Fibroblast of lung (primary cell): Measurements from ENCODE around the gene BUD31. TPM values are rescaled to one million over a fixed set of nuclear protein-coding genes. Genes with fewer than 3 reads are reported as not detected.

Experiments used
- DNase-seq, 2 donors: peaks; one replicate each; pipeline versions ENCODE4 v3.0.0 to v3.0.0-alpha.2; 2010; ENCODE audit warnings: low read depth in 2 of 2
- H2AFZ ChIP-seq: 2 replicates; pipeline ENCODE4 v1.5.1; 2012; ENCODE audit warnings: low read length, control low read depth, inconsistent platforms
- H3K27ac ChIP-seq: 2 replicates; pipeline ENCODE4 v1.5.1; 2011; ENCODE audit warnings: low read length, control low read depth; ENCODE audit not compliant: insufficient read depth
- H3K27me3 ChIP-seq: 2 replicates; pipeline ENCODE4 v1.5.1; 2011; ENCODE audit warnings: mild to moderate bottlenecking, low read length; ENCODE audit not compliant: control insufficient read depth, insufficient read depth
- H3K36me3 ChIP-seq: 2 replicates; pipeline ENCODE4 v1.5.1; 2011; ENCODE audit warnings: low read length; ENCODE audit not compliant: control insufficient read depth, insufficient read depth
- H3K4me1 ChIP-seq: 2 replicates; pipeline ENCODE4 v1.5.1; 2011; ENCODE audit warnings: low read length; ENCODE audit not compliant: control insufficient read depth, insufficient read depth; ENCODE audit errors: extremely low read depth
- H3K4me2 ChIP-seq: 2 replicates; pipeline ENCODE4 v1.5.1; 2011; ENCODE audit warnings: low read length, control low read depth; ENCODE audit not compliant: insufficient read depth; ENCODE audit errors: extremely low read depth
- H3K4me3 ChIP-seq, 4 experiments: fragments of 200-600 bp in 1 of 4; sonication (generic) in 1 of 4; replicated peaks in 1 of 4; 2 replicates each; pipeline ENCODE4 v1.5.1; 2011 to 2016; ENCODE audit warnings: low read length in 4 of 4, low read depth in 3 of 4, mild to moderate bottlenecking in 3 of 4, control low read depth in 2 of 4, inconsistent platforms in 1 of 4, mixed read lengths in 1 of 4; ENCODE audit not compliant: insufficient read depth in 1 of 4; ENCODE audit errors: control extremely low read depth in 1 of 4
- H3K79me2 ChIP-seq: 2 replicates; pipeline ENCODE4 v1.5.1; 2012; ENCODE audit warnings: mild to moderate bottlenecking, low read length, inconsistent platforms; ENCODE audit not compliant: control insufficient read depth, insufficient read depth
- H3K9ac ChIP-seq: 2 replicates; pipeline ENCODE4 v1.5.1; 2011; ENCODE audit warnings: mild to moderate bottlenecking, low read length, control low read depth; ENCODE audit not compliant: insufficient read depth
- H3K9me3 ChIP-seq: 2 replicates; pipeline ENCODE4 v1.5.1; 2012; ENCODE audit warnings: low read depth, low read length; ENCODE audit not compliant: control insufficient read depth, insufficient read depth
- H4K20me1 ChIP-seq: 2 replicates; pipeline ENCODE4 v1.5.1; 2011; ENCODE audit warnings: low read length; ENCODE audit not compliant: control insufficient read depth, insufficient read depth; ENCODE audit errors: extremely low read depth
- EZH2 ChIP-seq: IDR thresholded peaks from 2 replicates; pipeline ENCODE4 v1.5.1; 2012; ENCODE audit warnings: low read length, control low read depth, mild to moderate bottlenecking; ENCODE audit errors: missing control alignments
- polyA minus RNA-seq: library from RNA; depleted of rRNA, polyadenylated mRNA; stranded (reverse); fragments of >200 nt; gene quantifications from 2 replicates; pipeline ENCODE4 v1.2.3, GENCODE V29; 2011; ENCODE audit warnings: low replicate concordance
- polyA plus RNA-seq, 2 donors: library from polyadenylated mRNA; depleted of rRNA in 1 of 2; stranded (reverse) in 1 of 2; unstranded in 1 of 2; fragments of >200 nt; gene quantifications; 2 replicates each; pipeline ENCODE4 v1.2.1, GENCODE V29; 2011 to 2012; ENCODE audit warnings: missing spikeins in 1 of 2
- total RNA-seq: library from RNA; depleted of rRNA; stranded (reverse); fragments of >200 nt; gene quantifications from 2 replicates; pipeline ENCODE4 v1.2.1, GENCODE V29; 2014
- TF ChIP-seq, protein P1 (sequence below), 2 donors: IDR thresholded peaks in 1 of 2; conservative IDR thresholded peaks in 1 of 2; 1 replicate in 1 of 2; 2 replicates in 1 of 2; pipeline ENCODE4 v1.5.1; 2011 to 2012; ENCODE audit warnings: low read length in 2 of 2, control low read depth in 1 of 2, inconsistent platforms in 1 of 2, low read depth in 1 of 2, mild to moderate bottlenecking in 1 of 2

The BUD31 gene
- total RNA-seq (114 and 129 TPM in 2 replicates), polyA plus RNA-seq (83.4 and 94.8 TPM in 2 replicates), polyA minus RNA-seq (11.8 and 19.9 TPM in 2 replicates)
- polyA plus RNA-seq (2012): 109 and 110 TPM in 2 replicates

DNA sequence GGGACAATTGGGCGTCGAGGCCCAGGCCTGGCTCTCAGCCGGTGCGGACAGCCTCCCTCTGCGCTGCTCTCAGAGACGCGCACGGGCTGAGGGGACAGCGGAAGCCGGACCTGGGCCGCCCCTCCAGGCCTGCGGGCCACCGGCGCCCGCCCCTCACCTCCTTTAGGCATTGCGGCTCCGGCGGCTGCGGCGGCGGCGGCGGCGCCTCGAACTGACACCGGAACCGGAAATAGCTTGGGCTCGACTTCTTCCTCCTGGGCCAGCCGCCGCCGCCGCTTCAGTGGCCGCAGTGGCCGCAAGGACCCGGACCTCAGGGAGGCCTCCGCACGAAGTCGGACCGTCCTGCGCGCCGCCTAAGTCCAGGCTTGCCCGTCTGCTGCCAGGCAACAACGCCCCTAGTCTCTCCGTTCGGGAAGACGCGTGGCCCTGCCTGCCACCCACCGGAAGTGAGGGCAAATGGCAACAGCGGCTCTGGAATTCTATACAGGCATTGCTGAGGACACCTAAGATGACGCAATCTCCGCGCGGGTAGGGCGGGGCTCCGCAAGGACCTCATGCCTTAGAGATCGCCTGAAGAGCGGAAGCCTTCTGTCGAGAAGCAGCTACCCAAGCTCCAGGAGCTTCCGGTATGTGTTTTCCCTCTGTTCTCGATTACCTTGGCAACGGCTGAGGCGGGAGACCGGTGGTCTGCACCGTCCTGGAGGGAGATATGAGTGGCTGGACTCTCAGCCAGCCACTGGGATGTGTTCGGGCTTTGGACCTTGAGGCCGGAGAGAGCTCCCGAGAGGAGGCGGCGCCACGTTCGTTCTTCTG is at the start of gene BUD31, which contains the start of gene PDAP1:
Gene BUD31 (plus strand): TSS at position 591 of the 813 bp plus-strand sequence. CDS start 2,124 bp downstream, outside the sequence.
Gene PDAP1 (minus strand): TSS at position 219 of the 813 bp plus-strand sequence. CDS start 49 bp downstream, at position 170.
- no peaks in the 10 kb centered on the region for H3K9me3 ChIP-seq
- peaks cover 73% of the 10 kb centered on the region for H3K79me2 ChIP-seq
- peak within 1 kb of the TSS; percentile 65 to 99 (median 86) for H3K4me3 ChIP-seq
- H3K36me3 ChIP-seq: peaks cover 8% of the 10 kb centered on the region
- H3K27ac ChIP-seq: peak within 1 kb of the TSS; percentile 99
- H4K20me1 ChIP-seq: no peaks in the 10 kb centered on the region
- TF ChIP-seq, protein P1, sequence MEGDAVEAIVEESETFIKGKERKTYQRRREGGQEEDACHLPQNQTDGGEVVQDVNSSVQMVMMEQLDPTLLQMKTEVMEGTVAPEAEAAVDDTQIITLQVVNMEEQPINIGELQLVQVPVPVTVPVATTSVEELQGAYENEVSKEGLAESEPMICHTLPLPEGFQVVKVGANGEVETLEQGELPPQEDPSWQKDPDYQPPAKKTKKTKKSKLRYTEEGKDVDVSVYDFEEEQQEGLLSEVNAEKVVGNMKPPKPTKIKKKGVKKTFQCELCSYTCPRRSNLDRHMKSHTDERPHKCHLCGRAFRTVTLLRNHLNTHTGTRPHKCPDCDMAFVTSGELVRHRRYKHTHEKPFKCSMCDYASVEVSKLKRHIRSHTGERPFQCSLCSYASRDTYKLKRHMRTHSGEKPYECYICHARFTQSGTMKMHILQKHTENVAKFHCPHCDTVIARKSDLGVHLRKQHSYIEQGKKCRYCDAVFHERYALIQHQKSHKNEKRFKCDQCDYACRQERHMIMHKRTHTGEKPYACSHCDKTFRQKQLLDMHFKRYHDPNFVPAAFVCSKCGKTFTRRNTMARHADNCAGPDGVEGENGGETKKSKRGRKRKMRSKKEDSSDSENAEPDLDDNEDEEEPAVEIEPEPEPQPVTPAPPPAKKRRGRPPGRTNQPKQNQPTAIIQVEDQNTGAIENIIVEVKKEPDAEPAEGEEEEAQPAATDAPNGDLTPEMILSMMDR (conservative IDR thresholded peaks at IDR 0.05 in 1 of 2, IDR thresholded peaks at IDR 0.05 in 1 of 2; ENCODE audit: low read depth in 1 of 2, low read length in 2 of 2): no peak
- no peak for TF ChIP-seq EZH2
- H3K4me2 ChIP-seq: peak within 1 kb of the TSS; percentile 100
- DNase-seq: peak; percentile 94 to 96
- peaks cover 16% of the 10 kb centered on the region for H3K4me1 ChIP-seq
- peak within 1 kb of the TSS; percentile 99 for H3K9ac ChIP-seq
- H3K27me3 ChIP-seq: no peaks in the 10 kb centered on the region
- H2AFZ ChIP-seq: peak within 1 kb of the TSS; percentile 93

DNA sequence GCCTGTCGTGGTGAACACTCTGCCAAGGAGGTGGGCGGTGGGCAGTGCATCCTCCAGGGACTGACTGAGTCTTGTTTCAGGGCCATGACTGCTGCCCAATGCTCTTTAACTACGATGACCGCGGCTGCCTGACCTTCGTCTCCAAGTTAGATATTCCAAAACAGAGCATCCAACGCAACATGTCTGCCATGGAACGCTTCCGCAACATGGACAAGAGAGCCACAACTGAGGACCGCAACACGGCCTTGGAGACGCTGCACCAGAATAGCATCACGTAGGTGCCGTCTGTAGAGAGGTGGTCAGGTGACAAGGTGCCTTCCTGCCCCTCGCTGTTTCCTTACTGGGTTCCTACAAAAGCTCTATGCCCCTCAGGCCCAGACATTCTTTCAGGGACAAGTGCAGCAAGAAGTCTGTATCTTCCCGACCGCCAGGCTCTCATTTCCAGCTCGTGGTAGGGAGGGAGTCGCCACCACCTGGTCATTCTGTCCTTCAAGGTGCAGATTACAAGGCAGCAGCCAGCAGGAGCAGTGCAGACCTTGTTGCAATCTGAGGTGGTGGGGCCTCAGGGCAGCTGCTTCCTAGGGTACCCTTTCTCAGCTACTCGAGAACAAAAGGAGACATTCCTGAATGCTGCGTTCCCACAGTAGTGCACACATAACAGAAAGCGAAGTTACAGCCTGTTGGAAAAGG is 49.2 kb upstream of the BUD31 start:
- Histone ChIP-seq H3K27me3 (no peaks in the 10 kb centered on the region), H3K4me3 (no peak overlapping the region), H3K9me3 (no peaks in the 10 kb centered on the region), H3K4me1 (no peaks in the 10 kb centered on the region), H3K79me2 (no peaks in the 10 kb centered on the region), H3K36me3 (peaks cover 7% of the 10 kb centered on the region), H4K20me1 (no peaks in the 10 kb centered on the region), H2AFZ (no peak overlapping the region), H3K4me2 (no peak overlapping the region), H3K27ac (no peak overlapping the region), H3K9ac (no peak overlapping the region)
- DNase-seq: no peak
- TF ChIP-seq, protein P1 (conservative IDR thresholded peaks at IDR 0.05 in 1 of 2, IDR thresholded peaks at IDR 0.05 in 1 of 2; ENCODE audit: low read depth in 1 of 2, low read length in 2 of 2): no peak
- no peak for TF ChIP-seq EZH2

DNA sequence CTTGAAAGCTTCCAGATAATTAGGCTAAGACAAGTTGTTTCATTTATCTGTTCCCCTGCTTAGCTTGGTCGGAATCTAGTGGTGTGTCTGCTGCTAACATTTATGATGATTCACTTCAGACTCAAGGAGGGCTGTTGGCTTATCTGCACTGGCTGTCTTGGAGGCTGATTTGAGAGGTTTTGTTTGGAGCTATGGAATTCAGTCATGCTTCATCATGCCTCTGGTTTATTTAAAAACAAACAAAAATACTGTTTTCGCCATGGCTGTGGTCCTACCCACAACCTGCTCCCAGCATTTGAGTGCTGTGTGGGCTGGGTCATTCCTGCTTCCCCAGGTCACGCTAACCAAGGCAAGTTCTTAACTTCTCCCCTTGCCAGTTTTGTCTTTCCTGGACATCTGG is 46.0 kb upstream of the BUD31 start:
- no peak for TF ChIP-seq EZH2
- TF ChIP-seq, protein P1 (conservative IDR thresholded peaks at IDR 0.05 in 1 of 2, IDR thresholded peaks at IDR 0.05 in 1 of 2; ENCODE audit: low read depth in 1 of 2, low read length in 2 of 2): no peak
- no peaks in the 10 kb centered on the region for H3K9me3 ChIP-seq
- H3K27me3 ChIP-seq: no peaks in the 10 kb centered on the region
- no peaks in the 10 kb centered on the region for H3K79me2 ChIP-seq
- peak; percentile 66 to 93 for DNase-seq
- H3K27ac ChIP-seq: peak overlapping the region; percentile 54
- H3K4me2 ChIP-seq: peak overlapping the region; percentile 15
- H3K4me1 ChIP-seq: no peaks in the 10 kb centered on the region
- peaks cover 20% of the 10 kb centered on the region for H3K36me3 ChIP-seq
- H4K20me1 ChIP-seq: no peaks in the 10 kb centered on the region
- no peak overlapping the region for H2AFZ ChIP-seq
- H3K4me3 ChIP-seq: no peak overlapping the region
- no peak overlapping the region for H3K9ac ChIP-seq
